HG03025 (cell line): Measurements from ENCODE around the gene SBF1.
"Not testable (repeated sequence)": the region's sequence is repeated elsewhere in the genome, so short reads cannot be mapped to it uniquely, and the experiment has no call there.

Experiments
- ATAC-seq: cut with Tn5 transposase; IDR thresholded peaks from one replicate; pipeline ENCODE4 v1.9.1; 2021; ENCODE audit warnings: mild to moderate bottlenecking, moderate library complexity; ENCODE audit not compliant: unreplicated experiment, low FRiP score

The SBF1 gene

GRCh38 chr22:50406416-50407170 is 68.2 kb downstream of the SBF1 start:
- no peak for ATAC-seq

GRCh38 chr22:50403701-50404101 is 71.1 kb downstream of the SBF1 start:
- ATAC-seq: no peak

- no peak for ATAC-seq
These were observed 72.9 kb downstream of the SBF1 start for GRCh38 chr22:50401907-50402306.

- no peak for ATAC-seq
These were observed 73.9 kb downstream of the SBF1 start for GRCh38 chr22:50400931-50401330.

- ATAC-seq: no peak
These were observed 74.4 kb downstream of the SBF1 start for GRCh38 chr22:50400406-50400805.

GRCh38 chr22:50399751-50400331 is 75.0 kb downstream of the SBF1 start:
- no peak for ATAC-seq

GRCh38 chr22:50398831-50399648 is 75.8 kb downstream of the SBF1 start:
- ATAC-seq: no peak

GRCh38 chr22:50397371-50398060 is 77.3 kb downstream of the SBF1 start:
- not testable (repeated sequence) for ATAC-seq

- ATAC-seq: no peak
These were observed 78.0 kb downstream of the SBF1 start for GRCh38 chr22:50396751-50397370.
